NCI-H1694 (cell line): Measurements from ENCODE around the gene CASS4.
"Not testable (repeated sequence)": the region's sequence is repeated elsewhere in the genome, so short reads cannot be mapped to it uniquely, and the experiment has no call there.

ENCODE experiments used
- DNase-seq: peaks from one replicate; lab custom pipeline; 2025; lab: John Stamatoyannopoulos, UW

CASS4 gene

DNA sequence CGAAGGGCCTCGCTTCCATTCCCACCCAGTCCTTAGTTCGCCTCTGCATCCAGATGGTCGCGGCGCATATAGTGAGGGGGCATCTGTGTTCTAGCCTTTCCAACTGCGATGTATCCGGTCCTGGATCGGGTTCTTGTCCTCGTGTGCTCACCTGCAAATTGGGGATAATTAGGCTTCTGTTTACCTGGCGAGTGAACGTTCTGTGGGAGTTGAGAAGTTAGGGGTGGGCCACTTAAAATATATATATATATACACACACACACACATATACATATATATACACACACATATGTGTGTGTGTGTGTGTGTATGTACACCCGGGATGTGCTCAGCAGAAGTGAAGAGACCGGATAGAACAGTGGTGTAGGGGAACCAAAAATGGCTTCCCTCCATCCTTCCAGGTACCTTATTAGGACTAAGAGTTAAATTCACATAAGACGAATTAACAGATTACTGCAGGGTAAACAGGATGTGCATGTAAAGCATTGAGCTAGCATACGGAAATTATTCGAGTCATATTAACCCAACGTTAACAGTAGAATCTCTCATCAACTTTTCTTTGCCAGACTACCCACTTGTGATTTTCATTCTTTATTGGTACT lies 19.1 kb upstream of the CASS4 start:
- DNase-seq: peak; percentile 12

DNA sequence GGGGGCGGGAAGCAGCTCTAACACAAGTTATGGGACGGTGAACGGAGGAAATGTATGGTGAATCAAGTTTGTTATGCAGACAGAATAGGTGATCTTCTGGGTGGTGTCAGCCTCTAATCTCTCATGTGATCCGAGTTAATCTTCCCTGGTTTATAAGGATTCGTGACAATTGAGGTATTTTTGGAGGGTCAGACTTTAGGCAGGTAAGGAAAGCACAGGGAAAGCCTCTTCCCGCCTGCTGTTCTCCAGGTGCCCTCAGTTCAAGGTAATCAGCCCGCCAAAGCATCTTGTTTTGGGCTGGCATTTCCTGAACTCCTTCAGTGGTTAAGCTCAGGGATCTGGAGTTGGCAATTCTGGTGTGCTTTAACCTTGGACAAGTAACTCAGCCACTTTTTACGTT lies 18.4 kb upstream of the CASS4 start:
- DNase-seq: no peak

DNA sequence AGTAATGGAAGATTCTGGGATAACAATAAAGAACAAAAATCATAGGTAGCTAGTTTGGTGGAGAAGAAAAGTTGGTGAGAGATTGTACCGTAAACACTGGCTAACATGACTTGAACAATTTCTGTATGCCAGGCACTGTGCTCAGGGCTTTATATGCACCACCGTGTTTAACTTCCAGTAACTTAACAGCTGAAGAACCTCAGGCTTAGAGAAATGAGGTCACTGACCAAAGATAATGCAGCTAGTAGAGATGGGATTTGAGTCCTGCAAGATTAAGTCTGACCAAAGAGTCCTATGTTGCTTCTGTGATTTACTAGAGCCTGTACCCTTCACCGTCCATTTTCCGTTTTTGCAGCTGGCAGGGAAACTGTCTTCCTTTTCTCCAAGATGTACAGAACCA lies 16.9 kb upstream of the CASS4 start:
- no peak for DNase-seq

DNA sequence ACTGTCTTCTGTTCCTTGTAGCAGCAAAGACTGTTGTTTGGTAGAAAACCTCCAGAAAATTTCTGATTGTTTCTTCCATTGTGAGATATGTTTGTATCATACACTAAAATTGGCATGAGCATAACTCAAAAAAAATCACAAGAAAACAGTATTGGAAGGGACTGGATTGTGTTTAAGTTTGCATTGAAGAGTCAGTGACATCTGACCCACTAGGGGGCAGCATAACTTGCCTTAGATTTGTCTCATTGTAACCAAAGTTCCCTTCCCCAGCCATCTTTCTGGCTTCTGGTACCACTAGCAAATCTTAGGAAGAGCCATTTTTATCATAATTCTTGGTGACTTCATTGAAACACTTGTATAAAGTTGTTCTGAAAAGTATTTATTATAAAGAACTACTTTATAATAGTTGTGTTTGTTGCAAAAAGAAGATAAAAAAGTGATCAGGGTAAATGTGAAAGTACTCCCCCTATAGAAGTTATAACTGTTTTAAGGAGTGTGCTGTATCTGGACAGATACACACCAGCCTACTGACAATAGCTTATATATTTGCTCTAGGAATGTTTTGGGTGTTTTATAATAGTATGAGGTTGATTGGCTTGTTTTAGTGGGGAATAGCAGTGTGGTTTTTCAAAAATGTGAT lies 11.9 kb upstream of the CASS4 start:
- peak; percentile 29 for DNase-seq

DNA sequence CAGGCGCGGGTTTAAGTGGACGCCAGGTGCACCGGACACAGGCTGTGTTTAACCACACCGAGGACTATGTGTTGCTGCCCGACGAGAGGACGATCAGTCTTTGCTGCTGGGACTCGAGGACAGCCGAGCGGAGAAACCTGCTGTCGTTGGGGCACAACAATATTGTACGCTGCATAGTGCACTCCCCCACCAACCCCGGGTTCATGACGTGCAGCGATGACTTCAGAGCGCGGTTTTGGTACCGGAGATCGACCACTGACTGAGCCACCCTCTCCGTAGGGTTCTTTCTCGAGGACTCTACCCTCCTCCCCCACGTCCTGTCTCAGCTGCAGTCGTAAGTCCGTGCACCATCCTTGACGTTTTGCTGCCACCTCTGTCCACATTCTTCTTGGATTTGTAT lies 8.6 kb upstream of the CASS4 start:
- no peak for DNase-seq

DNA sequence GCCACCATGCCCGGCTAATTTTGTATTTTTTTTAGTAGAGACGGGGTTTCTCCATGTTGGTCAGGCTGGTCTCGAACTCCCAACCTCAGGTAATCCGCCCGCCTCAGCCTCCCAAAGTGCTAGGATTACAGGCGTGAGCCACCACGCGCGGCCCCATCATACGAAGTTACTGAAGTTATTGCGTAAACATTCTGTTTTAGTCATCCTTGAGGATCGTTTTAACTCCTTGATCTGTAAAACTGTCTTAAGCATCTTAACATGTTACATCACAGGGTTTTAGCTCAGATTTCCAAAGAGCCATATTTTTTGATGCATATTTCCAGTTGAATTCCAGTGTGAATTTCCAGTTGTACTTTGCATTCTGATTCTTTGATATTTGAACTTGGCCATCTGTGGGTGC lies 6.7 kb upstream of the CASS4 start:
- DNase-seq: not testable (repeated sequence)

DNA sequence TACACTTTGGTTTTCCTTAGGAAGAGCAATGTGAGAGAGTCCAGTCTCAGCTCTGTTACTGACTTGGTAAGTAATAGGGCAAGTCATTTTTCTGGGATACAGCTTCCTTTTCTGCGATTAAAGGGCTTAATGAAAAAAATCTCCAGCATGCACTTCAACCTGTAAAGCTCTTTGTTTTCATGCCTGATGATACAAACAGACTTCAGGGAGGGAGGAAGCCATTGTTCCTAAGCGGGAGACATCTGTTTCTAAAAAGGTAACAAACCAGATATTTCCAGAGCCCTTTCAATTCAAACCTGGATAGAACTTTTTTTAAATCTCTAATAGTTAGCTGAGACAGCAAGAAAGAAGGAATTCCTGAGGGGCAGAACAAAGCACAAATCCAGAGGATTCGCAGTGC lies 5.2 kb upstream of the CASS4 start:
- DNase-seq: no peak

DNA sequence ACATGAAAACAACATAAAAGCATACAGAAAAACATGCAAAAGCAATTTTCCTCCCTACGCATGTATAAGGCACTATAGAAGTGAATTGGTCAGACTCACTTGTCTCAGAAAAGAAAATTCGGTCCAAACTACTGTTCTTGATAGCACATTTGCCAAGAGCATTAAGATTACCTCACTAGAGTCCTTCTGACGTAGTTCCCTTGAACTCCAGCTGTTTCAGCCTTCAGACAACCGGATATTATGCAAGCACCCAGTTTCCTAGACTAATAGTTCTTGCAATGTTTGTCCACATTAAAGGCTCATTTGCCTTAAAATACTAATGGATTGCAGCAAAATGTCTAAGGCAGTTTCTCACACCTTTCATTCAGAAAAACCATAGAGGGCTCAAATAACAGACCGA lies 2.5 kb upstream of the CASS4 start:
- no peak for DNase-seq

DNA sequence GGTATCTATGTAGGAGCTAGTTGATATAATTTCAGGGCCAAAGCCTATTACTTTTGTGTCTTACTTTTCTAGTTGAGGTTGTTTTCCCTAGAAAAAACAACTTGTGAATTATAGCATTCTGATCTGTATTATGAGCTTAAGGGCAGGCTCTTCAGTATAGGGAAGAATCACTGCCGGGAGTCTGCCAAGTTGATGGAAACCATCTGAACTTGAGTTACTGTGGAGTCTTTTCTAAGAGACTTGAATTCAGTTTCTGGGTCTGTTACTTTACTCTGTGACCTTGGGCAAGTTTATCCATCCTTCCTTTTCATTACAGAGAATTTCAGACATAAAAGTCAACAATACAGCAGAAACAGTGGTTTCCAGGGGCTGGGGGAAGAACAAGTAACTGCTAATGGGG lies 2.1 kb upstream of the CASS4 start:
- DNase-seq: no peak

DNA sequence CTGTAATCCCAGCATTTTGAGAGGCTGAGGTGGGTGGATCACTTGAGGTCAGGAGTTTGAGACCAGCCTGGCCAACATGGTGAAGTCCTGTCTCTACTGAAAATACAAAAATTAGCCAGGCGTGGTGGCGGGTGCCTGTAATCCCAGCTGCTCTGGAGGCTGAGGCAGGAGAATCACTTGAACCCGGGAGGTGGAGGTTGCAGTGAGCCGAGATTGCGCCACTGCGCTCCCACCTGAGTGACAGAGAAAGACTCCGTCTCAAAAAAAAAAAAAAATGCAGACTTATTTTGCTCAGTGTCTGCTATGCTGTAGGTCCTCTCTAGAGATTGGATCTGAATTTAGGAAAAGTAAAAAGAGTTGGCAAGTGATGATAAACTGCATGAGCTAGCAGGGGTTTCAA lies 773 bp upstream of the CASS4 start:
- not testable (repeated sequence) for DNase-seq

DNA sequence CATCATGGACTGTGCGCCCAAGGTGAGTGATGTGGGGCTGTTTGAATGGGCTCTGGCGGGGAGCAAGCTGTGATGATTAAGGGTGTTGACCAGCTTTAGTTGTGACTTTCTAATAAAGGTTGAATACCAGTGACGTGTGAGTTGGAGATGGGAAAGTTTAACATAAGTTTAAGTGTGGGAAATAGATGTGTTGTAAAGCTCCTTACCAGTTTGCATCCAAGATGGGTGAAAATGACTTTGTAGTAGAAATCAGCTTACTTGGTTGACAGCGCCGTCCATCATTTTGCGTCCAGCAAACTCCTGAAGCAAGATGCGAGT lies 372 bp downstream of the CASS4 start:
- no peak for DNase-seq

DNA sequence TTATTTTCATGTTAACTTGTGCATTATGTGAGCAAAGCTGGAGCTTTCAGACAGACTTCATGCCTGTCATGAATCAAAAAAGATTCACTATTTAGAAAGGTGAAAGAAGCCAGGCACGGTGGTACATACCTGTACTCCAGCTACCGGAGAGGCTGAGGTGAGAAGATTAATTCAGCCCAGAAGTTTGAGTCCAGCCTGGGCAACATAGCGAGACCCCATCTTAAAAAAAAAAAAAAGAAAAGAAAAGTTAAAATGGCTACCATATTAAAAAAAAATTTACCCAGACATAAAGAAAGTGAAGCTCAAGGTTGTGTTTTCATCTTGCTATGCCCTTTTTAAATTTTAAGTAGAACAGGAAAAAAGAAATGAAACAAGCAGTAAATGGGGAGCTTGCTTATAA lies 889 bp downstream of the CASS4 start:
- no peak for DNase-seq

DNA sequence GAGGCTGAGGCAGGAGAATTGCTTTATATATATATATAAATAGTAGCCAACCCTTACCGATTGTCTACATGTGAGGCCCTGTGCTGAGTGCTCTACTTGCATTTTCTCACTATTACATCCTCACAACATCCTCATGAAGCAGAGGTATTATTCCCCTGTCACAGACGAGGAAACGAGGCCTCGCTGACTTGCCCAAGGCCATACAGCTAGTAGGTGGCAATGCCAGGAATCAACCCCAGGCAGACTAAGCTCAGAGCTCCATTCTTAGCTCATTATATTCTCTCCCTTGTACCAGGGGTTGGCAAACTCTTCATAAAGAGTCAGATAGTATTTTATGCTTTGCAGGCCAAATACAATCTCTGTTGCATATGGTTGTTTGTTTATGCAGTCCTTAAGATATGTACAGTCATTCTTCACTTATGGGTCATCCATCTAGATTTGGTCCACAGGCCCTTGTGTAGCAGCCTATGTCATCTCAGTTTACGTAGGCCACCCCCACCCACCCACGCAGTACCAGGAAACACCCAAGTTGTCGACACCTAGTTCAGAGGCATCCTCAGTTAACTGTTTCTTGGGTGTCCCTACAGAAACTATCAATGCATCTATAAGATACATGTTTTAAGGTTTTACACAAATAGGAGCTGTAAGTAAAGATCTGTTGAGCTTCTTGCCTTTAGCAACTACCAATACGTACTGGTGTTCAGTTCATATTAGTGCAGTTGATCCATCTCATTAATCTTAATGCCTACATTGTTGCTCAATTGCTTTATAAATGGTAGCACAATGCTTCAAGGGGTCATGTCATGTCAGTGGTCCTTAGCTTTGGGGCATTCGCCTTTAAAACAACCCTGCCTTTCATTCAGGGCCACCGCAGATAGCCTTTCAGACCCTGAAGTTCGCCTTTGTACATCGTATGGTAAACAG lies 3.0 kb downstream of the CASS4 start:
- no peak for DNase-seq

DNA sequence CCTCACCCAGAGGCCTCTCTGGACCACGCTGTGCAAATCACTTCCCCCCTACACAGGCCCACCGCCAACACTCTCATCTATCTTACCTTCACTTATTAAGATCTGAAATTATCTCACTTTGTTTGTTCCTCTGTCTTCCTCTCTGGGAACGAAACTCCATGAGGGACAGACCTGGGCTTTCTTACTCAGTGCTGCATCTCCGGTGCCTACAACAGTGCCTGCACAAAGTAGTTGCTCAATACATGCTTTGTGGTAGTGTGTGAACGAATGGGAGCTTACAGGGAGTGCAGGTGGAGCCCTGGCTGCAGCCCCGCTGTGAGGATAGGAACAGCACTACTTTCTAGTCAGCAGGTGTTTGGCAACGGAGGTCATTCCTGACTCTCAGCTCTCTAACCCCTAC lies 5.3 kb downstream of the CASS4 start:
- no peak for DNase-seq

DNA sequence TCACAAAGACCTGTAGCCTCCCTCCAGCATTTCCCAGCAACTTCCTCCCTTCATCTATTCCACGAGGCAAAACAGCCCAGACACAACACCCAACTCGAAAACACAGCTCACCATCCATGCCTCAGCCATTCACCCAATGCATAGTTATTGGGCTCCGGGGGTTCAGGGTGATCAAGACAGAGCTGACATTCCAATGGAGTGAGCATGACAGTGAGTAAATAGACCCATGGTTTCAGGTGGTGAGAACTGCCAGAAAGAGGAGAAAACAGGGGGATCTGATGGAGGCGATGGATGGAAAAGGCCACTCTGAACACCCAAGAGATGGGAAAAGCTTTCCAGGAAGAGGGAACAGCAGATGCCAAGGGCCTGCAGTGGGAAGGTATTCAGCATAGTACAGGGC lies 5.9 kb downstream of the CASS4 start:
- DNase-seq: no peak

DNA sequence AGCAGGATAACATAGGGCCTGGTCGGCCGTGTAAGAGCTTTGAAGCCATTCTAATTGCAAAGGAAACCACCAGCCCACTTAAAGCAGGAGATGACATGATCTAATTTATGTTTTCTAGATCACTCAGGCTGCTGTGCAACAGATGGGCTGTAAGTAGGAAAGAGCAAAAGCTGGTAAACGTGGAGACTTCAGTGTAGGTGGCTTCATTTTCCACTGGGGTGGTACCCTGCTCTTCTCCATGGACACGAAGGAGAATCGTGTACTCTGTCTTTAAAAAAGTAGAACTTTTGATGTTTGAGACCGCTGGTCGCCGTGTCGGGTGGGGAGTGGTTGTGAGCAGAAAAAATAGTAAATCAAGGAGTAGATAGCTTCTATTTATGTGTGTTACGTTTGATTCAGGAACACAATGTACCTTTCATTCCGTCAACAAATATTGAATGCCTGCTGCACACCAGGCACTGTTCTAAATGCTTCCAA lies 6.4 kb downstream of the CASS4 start:
- no peak for DNase-seq

DNA sequence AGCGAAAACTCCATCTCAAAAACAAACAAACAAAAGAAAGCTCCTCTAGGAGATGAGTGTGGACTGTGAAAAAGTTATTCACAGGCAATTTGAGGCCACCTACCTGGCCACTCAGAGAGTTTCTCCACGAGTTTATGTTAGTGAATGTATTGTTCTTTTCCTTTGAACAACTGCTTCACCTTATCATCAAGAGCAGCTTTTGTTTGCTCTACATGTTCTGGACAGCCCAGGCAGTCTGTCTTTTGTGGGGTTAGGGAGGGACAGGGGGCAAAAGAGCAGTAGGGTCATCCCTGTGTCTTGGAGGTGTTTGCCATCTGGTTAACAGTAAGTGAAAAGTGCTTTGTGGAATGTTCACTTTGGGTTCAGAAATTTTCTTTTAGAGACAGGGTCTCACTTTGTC lies 8.0 kb downstream of the CASS4 start:
- DNase-seq: no peak

DNA sequence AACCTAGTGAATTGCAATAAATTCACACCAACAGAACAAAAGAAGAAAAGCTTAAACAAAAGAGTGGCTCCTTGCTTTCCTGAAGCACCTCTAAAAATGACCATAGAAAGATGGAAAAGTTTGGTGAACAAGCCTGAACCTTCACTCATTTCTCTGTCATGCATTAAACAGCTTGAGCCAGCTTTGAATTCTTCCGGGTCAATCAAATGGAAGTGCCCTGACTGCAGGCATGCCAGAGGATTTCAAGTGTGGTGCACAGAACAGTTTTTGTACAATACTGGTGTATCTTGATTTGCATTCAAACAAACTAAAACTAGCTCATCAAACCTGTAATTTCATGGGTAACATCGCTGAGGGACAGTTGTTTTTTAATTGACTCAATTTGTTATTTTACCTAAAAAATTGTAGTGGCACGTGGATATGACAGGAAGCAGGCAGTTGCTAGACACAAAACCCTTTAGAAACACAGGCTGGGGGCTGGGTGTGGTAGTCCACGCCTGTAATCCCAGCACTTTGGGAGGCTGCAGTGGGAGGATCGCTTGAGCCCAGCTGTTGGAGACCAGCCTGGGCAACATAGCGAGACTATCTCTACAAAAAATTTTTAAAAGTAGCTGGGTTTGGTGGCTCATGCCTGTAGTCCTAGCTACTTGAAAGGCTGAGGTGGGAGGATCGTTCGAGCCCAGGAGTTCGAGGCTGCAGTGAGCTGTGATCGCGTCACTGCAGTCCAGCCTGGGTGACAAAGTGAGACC lies 9.1 kb downstream of the CASS4 start:
- no peak for DNase-seq

DNA sequence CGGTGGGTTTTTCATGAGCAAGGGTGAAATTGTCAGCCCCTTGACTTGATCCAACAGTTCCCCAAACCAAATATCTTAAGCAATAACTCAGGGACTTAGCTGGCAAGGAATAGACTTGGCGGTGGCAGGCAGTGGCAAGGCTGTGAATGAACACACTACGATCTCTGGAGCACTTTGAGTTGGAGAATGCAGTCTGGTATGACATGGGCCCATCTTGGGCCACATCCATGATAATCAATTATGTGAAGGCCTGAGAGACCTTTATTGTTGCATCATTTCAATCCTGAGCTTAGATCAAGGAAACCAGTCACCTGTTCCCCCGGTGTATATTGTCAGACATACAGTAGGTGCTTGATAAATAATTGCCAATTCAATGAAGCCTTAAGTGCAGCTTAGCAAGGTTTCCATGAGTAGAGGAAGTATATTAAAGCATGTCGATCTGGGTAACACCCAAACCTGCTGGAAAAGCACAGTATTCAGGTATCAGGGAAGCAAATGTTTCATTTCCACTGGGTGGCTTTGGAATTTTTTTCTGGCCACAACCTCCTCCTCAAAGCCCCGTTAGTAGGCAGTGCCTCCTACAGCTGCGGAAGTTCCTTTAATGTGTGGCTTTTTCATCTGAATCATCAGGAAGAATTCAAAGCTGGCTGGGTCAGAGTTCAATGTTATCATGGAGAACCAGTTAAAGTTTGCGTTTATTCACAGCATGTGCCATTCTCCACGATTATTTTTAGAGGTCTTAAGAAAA lies 10.2 kb downstream of the CASS4 start:
- DNase-seq: no peak

DNA sequence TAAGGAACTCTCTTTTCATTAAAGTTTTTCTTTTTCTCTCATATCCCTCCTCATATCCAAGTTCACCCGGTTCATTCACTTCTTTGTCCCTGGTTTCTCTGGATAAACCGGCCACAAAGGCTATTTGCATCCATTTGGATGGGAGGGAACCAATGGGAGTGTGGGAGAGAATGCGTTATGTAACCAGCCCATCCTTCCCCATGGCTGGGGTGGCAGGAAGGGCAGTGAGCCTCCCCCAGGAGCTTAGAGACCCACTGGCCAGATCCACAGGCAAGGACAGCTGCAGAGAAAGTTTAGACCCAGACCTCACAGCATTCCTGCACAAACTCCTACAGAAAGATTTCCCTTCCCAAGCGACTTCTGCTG lies 10.7 kb downstream of the CASS4 start:
- DNase-seq: no peak

DNA sequence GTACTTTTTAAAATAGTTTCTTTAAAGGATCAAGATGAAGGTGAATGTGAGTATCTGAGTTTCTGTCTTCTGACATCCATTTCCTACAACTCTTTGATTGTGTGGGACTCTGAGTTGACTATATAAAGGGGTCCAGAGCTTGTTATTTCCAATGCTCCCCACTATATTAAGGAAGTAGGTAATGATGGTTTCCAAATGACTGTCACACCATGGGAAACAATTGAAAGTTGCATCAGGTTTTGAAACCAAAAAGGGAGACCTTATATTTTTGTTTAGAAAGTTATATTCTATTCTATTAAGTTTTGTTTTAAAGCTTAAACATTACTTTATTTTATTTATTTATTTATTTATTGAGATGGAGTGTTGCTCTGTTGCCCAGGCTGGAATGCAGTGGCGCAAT lies 11.2 kb downstream of the CASS4 start:
- DNase-seq: no peak

DNA sequence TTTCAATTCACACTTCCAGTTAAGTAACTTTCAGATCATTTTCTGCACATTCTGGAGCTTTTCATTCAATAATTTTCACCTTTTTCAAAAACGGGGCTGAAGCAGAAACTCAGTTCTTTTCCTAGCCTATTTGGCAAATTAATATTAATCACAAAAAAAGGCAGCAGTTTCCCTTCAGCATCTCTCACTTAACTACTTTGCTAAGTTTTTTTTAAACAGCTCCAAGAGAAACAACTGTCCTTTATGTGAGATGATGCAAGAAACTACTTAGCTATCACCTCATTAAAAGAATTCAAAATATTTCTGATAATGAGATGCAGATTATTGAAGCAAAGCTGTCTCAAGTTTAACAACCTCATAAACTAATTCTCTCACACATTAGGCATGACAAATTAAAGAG lies 11.8 kb downstream of the CASS4 start:
- DNase-seq: no peak
